PC-3 (cell line): ENCODE results near the gene SKIDA1.

Experiments used
- EZH2 ChIP-seq: fragments of 300-600 bp; sonication (generic); IDR thresholded peaks from one replicate; pipeline ENCODE4 v1.6.1; 2017; ENCODE audit warnings: antibody characterized with exemption, mild to moderate bottlenecking, low read length; ENCODE audit not compliant: unreplicated experiment
- TF ChIP-seq, protein P1 (sequence below): fragments of 300-600 bp; sonication (generic); conservative IDR thresholded peaks from 2 replicates; pipeline ENCODE4 v1.5.1; 2017; ENCODE audit warnings: antibody characterized with exemption, low read depth, mild to moderate bottlenecking, low read length

DNA sequence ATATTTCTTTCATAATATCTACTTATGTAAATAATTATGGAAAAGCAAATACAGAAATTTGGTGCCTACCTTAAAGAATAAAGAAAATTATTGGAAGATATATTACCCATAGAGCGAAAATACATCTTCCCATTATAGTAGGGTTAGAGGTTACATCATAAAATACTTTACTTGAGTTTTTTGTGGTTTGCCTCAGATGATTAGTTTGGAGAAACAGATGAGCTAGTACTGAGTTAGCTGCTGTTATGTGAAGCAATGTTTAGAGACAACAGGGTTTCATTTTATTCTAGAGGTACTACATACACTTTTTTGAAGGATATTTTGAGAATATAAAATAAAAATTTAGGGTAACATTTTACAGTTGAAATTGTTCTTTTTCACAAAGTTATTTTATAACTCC lies 5.7 kb upstream of the SKIDA1 start:
- TF ChIP-seq EZH2: no peak
- TF ChIP-seq, protein P1, sequence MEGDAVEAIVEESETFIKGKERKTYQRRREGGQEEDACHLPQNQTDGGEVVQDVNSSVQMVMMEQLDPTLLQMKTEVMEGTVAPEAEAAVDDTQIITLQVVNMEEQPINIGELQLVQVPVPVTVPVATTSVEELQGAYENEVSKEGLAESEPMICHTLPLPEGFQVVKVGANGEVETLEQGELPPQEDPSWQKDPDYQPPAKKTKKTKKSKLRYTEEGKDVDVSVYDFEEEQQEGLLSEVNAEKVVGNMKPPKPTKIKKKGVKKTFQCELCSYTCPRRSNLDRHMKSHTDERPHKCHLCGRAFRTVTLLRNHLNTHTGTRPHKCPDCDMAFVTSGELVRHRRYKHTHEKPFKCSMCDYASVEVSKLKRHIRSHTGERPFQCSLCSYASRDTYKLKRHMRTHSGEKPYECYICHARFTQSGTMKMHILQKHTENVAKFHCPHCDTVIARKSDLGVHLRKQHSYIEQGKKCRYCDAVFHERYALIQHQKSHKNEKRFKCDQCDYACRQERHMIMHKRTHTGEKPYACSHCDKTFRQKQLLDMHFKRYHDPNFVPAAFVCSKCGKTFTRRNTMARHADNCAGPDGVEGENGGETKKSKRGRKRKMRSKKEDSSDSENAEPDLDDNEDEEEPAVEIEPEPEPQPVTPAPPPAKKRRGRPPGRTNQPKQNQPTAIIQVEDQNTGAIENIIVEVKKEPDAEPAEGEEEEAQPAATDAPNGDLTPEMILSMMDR: no peak
